ENCODE results near the gene CDKL4.

The CDKL4 gene

DNA sequence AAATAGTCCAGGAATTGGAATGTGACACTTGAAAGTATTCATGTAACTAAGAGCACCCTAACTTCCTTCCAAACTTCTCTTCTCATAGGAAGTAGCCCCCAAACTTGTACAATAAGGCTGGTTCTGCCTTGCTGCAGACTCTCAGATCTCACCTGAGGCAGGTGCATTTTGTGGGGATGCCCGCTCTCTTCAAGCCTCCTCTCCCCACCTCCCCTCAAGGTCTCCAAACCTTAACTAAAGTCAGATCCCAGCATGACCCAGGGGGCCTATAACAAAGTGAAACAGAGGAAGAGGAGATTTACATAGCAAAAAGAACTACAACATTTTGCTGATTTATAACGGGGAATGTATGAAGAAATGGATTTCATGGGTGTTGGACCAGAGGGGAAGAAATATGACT, 23.6 kb downstream of the CDKL4 start:
- no peak for FAIRE-seq
- TF ChIP-seq, protein P1, sequence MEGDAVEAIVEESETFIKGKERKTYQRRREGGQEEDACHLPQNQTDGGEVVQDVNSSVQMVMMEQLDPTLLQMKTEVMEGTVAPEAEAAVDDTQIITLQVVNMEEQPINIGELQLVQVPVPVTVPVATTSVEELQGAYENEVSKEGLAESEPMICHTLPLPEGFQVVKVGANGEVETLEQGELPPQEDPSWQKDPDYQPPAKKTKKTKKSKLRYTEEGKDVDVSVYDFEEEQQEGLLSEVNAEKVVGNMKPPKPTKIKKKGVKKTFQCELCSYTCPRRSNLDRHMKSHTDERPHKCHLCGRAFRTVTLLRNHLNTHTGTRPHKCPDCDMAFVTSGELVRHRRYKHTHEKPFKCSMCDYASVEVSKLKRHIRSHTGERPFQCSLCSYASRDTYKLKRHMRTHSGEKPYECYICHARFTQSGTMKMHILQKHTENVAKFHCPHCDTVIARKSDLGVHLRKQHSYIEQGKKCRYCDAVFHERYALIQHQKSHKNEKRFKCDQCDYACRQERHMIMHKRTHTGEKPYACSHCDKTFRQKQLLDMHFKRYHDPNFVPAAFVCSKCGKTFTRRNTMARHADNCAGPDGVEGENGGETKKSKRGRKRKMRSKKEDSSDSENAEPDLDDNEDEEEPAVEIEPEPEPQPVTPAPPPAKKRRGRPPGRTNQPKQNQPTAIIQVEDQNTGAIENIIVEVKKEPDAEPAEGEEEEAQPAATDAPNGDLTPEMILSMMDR (IDR thresholded peaks at IDR 0.05; ENCODE audit: insufficient read depth, missing control alignments) = no peak
- no peak for DNase-seq (ENCODE audit: insufficient read length, low spot score)

DNA sequence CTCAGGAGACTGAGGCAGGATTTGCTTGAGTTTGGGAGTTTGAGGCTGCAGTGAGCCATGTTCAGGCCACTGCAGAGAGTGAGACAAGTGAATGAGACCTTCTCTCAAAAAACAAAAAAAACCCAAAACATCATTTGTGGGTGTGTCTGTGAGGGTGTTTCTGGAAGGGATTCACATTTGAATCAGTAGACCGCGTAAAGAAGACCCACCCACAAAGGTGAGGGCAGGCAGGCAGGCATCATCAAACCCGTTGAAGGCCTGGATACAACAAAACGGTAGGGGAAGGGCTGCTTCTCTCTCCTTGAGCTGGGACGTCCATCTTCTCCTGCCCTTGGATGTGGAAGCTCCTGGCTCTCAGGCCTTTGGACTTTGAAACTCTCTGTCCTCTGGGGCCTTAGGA, 25.4 kb downstream of the CDKL4 start:
- TF ChIP-seq, protein P1 (IDR thresholded peaks at IDR 0.05; ENCODE audit: insufficient read depth, missing control alignments) = no peak
- DNase-seq (ENCODE audit: insufficient read length, low spot score) (no peak), FAIRE-seq (no peak)

- DNase-seq (ENCODE audit: insufficient read length, low spot score) (no peak), FAIRE-seq (no peak)
- TF ChIP-seq, protein P1 (IDR thresholded peaks at IDR 0.05; ENCODE audit: insufficient read depth, missing control alignments) = no peak
Measured at GRCh38 chr2:39217192-39217550, 26.6 kb downstream of the CDKL4 start.

DNA sequence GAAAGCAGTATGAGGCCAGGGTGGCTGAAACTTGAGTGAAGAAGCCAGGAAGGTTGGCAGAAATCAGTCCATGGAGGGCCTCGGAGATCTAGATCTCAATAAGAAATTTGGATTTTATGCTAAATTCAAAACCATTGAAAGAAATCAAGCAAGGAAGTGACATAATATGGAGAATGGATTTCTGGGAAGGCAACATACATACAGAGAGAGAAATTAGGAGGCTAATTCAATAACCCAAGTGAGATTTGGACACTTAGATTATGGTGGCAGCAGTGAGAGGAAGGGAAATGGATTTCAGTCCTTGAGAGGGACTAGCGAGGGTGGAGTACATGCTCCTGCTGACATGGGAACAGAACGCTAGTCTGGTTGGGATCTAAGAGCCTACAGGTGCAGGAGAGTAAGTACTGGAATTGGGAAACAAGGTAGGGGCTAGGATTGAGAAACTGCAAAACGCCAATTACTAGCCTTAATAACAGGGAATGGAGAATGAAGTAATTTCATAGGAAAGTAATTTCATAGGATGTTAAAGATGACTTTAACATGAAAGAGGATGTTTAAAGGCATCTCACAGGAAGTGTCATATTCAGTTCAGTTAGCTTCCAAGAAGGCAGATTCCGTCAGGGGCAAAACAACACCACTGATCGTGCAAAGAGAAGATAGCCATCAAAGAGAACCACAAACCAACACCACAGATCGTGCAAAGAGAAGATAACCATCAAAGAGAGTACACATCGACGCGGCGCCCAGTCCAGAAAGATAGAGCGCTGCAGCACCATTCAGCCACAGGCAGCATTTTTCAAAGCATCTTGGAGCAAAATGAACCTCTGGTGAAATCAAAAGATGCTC, 27.2 kb downstream of the CDKL4 start:
- TF ChIP-seq, protein P1 (IDR thresholded peaks at IDR 0.05; ENCODE audit: insufficient read depth, missing control alignments) = no peak
- no peak for DNase-seq (ENCODE audit: insufficient read length, low spot score)
- FAIRE-seq = no peak

DNA sequence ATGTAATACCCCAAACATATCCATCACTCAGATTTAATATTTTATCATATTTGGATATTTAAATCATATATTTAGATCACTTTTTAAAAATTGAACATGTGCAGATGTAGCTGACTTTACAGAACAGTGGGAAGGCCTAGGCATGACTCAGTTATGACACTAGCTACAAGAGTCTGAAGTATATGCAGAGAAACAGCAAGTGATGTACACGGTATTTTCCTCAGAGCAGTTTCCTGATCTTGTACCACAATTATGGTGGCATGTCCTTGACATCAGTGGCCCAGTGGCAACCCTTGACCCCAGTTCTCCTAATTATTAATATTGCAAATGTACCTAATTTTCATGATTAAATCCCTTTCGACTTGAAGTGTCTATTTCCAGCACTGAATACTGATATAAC, 28.2 kb downstream of the CDKL4 start:
- FAIRE-seq (no peak), DNase-seq (ENCODE audit: insufficient read length, low spot score) (no peak)
- TF ChIP-seq, protein P1 (IDR thresholded peaks at IDR 0.05; ENCODE audit: insufficient read depth, missing control alignments) = no peak

DNA sequence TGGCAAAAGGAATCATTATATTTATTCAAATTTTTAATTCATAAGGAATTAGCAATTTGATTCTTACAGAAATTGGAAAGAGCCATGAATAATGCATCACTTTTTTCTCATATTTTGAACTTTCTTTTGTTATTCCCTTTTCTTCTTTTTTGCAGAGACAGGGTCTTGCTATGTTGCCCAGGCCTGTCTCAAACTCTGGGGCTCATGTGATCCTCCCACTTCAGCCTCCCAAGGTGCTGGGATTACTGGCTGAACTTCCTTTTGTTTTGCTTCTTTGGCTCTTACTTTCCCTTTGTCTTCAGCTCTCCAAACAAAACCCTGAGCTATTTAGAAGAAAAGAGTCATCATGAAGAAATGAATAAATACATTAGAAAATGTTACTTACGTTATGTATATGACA, 30.8 kb downstream of the CDKL4 start:
- DNase-seq (ENCODE audit: insufficient read length, low spot score) (no peak), FAIRE-seq (no peak)
- TF ChIP-seq, protein P1 (IDR thresholded peaks at IDR 0.05; ENCODE audit: insufficient read depth, missing control alignments) = no peak

DNA sequence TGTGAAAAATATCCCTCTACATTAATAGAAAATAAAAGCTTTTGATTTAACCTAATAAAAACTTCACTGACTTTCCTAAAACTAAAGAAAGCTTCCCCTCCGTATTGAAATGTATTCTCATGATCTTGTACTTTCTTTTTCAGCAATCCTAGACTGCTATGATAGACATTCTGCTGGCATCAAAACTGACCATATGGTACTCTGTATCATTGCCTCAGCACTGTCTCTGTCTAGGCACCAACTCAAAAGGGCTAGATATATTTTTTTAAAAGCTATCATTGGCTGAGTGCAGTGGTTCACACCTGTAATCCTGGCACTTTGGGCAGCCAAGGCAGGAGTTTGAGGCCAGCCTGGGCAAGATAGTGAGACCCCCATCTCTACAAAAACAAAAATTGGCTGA, 32.9 kb downstream of the CDKL4 start:
- TF ChIP-seq, protein P1 (IDR thresholded peaks at IDR 0.05; ENCODE audit: insufficient read depth, missing control alignments) = no peak
- FAIRE-seq = no peak
- no peak for DNase-seq (ENCODE audit: insufficient read length, low spot score)

Measured in D721Med (cell line).